Colon (tissue), 2 donors: ENCODE results near the gene NFIX.

Experiments used
- FAIRE-seq: peaks from 2 replicates; lab custom pipeline; 2012; peaks lifted over from hg19 to GRCh38; lab: Jason Lieb, UNC
- donor health status: control.
- donor health status: control.

NFIX gene

DNA sequence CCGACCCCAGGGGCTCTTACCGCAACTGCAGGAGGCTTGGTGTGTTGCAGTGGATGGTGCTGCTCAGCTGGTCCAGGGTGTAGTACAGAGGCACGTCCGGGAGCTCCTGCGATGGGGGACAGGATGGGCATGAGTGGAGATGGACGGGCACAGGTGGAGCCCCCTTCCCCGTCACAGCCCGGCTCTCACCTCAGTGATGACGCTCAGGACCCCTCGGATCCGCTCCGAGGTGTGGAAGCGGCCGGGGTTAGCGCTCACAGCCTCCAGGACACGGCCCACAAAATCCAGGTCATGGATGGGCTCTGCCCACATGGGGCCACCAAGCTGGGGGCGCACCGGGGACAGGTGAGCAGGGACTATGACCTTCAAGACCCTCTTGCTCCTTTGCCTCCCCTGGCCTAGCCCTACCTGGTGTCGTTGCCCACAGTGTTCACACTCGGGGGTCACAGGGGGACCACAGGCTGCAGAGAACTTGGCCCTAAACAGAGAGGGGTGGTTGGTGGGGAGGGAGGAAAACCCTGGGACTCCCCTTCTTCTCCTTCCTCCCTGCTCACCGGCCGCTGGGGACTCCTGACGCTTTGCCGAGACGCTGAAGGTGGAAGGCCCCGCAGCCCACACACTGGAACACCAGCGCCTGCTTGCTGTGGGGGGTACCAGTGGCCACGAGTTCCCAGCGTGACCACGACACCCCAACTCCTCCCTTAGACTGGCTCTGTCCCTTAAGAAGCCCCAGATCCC, 114.3 kb downstream of the NFIX start:
- no peak for FAIRE-seq

DNA sequence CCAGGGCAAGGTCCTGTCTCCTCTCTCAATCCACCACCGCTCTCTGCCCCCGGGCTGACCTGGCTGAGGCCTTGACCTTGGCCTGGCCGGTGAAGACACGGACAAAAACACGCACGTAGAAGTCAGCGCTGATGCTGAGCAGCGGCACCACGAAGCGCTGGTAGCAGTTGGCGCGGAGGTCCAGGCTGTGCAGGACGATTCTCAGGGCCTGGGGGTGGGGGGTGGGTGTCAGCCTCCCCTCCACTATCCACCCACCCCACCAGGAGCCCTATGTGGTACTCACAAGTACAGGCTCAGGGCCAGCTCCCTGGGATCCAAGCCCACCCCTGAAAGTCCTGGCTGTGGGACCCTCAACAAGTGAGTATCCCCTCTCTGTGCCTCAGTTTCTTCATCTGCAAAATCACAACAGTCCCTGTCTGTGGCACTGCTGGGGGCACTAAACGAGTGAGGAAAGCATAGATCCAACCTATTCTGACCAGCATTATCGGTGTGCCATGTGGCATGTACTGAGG, 114.9 kb downstream of the NFIX start:
- FAIRE-seq, result no peak

DNA sequence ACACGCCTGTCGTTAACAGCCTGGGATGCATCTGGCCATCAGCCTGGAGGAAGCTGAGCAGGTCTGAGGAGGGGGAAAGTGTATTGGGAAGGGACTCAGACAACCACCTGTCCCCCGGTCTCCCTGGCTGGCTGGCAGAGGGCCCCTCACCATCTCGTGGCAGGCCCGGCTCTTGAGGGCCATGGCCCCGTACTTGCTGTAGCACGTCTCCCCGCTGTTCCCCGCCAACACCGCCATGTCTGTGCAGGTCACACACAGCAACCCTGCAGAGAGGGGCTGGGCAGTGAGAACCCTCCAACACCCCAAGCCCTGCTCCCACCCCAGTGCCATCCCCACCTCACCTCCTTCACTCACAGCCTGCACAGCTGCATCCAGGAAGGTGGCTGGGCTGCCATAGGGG, 117.3 kb downstream of the NFIX start:
- FAIRE-seq, result no peak

DNA sequence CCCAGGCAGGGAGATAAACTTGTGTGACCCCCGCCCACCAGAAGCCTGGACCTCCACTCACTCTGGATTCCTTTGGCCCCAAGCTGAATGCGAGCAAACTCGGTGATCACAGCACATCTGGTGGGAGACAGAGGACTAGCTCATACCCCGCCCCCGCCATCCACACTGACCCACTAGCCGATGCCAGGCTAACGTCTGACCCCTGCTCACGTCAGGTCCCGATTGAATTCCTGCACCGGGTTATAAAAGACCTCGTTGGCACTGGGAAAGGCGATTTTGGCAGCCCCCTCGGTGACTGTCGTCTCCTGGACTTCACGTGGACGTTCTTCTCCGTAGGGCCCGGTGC, 120.6 kb downstream of the NFIX start:
- no peak for FAIRE-seq

DNA sequence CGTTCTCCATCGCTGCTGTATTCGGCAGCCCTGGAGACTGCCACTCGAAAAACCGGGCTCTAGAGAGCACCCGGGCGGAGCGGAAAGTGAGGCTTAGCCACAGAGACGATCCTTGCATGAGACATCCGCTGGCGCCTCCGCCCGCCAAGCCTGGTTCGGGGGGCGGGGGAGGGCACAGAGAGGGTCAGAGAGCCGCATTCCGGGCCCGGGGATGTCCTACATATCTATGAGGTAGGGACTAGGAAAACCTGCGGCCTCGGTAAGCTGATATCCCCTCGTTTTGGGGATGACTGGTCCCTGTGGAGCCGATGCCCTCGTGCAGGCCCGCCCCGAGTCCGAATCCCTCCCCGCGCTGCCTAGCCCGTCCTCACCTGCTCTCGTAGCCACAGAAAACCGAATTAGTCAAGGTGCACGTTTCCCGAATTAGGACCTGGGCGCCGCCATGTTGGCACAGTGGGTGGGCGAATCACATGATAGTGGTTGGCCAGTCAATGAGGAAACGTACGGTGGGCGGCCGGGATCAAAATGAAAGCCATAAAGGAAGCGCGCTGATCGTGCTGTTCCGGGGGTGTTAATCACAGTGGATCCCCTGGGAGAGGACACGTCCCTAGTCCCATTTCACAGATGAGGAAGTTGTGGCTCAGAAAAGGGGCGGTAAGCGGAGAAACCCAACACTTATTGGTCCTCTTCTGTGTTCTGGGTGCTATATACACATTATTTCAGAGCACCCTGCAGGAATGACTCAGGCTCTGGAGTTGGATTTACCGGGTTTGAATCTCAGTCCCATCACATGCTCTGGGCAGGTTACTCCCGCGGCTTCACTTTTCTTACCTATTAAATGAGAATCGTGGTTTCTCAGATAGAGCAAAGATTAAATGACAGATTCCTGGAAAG, 121.3 kb downstream of the NFIX start, which contains the start of gene TRMT1:
Gene TRMT1, minus strand, starts transcription at position 459 of the 894 bp plus-strand sequence. Its CDS starts 341 bp downstream, at position 118.
- no peak for FAIRE-seq

DNA sequence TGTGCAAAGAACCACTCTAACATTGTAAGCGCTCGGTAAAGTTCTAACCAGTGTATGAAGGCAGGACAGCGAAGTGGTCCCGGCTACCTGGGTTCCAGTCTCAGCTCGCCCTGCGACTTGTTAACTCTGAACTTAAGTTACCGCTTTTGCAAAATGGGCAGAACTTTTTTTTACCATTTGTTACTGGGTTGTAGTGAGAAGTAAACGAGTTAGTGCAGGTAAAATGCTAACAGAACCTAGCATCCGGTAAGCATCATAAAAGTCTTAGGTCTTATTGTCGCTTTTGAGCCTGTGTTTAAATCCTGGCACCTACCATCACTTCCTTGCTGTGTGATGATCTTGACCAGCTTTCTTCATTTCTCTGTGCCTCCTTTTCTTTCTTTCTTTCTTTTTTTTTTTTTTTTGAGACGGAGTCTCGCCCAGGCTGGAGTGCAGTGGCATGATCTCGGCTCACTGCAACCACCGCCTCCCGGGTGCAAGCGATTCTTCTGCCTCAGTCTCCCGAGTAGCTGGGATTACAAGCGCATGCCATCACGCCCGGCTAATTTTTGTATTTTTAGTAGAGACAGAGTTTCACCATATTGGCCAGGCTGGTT, 122.0 kb downstream of the NFIX start:
- no peak for FAIRE-seq

DNA sequence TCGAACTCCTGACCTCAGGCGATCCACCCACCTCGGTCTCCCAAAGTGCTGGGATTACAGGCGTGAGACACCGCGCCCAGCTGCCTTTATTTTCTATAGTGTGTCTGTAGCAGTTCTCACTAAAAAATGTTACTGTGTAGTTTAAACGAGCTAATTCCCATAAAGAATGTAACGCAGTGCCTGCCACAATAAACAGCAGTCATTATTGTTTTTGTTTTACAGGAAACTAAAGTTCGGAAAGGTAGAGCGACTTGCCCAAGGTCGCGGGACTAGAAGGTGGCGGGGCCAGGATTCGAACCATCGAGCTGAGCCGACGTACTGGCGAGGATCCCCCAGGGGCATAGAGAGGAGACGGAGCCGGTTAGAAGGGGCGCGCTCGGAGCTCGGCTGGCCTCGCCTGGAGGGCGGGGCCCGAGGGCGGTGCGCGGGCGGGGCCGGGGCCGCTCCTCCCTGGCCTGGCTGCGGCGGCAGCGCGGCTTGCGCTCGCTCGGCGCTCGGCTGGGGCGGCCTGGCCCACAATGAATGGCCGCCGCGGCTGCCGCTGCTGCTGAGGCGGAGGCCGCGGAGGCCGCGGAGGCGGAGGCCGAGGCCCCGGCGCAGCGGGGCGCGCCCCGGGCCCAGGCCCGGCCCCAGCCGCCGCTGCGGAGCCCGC, 122.6 kb downstream of the NFIX start, which contains the start of gene NACC1:
Gene NACC1, plus strand, starts transcription at position 493 of the 652 bp plus-strand sequence. CDS start 16,944 bp downstream, outside the sequence.
- no peak for FAIRE-seq

DNA sequence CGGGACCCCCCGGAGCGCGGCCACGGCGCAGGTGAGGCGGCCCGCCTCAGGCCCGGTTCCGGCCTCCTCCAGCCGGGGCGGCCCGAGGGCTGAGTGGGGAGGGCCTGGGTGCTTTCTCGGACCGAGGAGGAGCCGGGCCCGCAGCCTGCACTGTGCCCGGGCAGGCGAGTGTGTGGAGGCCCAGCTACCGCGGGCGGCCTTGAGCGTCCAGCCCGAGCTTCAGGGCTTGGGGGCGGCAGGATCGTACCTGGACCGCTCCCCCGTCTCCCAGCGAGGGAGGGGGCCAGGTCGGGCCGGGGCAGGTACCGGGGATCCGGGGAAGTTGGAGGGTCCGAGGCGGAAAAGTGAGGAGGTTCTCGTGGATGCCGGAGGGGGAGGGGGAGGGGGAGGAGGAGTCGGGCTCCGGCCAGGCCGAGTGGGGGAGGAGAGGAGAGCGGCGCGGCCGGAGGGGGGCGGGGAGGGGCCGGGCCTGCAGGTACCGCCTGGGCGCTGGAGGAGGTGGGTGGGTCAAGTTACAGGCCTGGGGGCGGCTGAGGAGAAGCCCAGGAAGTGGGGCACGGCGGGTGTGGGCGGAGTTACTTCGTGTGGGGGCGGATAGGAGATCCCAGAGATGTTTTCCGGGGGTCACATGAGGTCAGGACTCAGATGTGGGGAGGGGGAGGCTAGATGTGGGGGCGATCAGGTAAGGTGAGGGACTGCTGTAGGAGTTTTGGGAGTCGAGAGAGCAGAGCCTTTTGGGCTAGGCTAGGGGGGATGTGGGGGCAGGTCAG, 123.3 kb downstream of the NFIX start:
- FAIRE-seq, result no peak

DNA sequence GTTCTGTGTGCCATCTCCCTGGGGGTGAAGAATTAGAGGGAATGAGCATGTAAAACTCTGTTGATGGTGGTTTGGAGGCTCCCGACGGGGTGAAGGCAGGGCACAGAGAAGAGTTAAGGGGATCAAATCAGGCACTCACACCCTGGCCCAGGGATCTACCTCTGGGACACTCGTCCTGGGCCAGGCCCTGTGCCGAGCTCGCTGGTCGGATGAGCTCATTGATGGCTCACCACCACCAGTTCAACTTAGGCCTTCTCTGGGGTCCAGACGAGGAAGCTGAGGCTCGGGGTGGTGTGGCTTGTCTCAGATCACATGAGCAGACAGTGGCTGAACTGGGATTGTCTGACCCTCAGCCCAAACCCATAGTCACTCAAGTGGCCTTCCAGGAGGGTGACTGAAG, 124.4 kb downstream of the NFIX start:
- FAIRE-seq, result no peak

DNA sequence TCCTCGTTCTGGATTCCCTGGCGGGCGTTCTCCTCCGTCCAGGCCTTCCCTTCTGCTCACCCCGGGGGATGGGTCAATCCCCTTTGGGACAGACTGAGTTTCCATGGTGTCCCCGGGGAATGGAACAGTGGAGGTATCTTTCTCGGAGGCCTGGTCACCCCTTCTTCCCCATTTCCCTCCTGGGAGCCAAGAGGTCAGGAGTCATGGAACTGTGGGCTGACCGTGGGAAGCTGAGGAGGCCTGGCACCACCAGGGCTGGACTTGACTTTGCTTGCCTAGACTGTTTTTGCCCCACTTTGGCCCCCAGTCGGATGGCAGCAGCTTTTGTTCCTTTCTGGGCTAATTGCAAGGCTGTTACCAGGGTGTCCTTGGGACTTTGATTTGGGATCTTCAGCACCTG, 124.8 kb downstream of the NFIX start:
- FAIRE-seq, result no peak

DNA sequence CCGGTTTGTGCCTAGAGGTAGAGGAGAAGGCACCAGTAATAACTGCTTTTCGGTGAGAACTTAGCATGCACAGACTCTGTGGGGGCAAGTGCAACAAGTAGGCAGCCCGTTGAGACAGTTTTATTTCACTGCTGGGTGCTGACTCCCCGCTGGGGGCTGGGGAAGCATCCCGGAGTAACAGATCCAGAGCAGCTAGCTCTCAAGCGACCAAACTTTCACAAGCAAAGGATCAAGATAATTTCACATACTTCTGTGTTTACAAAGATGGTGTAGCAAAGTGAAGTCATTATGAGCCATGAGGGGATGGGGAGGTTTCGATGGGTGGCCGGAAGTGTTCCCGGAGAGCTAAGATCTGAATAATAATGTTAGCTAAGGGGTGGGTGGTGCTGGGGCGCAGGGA, 125.5 kb downstream of the NFIX start:
- FAIRE-seq, result no peak

DNA sequence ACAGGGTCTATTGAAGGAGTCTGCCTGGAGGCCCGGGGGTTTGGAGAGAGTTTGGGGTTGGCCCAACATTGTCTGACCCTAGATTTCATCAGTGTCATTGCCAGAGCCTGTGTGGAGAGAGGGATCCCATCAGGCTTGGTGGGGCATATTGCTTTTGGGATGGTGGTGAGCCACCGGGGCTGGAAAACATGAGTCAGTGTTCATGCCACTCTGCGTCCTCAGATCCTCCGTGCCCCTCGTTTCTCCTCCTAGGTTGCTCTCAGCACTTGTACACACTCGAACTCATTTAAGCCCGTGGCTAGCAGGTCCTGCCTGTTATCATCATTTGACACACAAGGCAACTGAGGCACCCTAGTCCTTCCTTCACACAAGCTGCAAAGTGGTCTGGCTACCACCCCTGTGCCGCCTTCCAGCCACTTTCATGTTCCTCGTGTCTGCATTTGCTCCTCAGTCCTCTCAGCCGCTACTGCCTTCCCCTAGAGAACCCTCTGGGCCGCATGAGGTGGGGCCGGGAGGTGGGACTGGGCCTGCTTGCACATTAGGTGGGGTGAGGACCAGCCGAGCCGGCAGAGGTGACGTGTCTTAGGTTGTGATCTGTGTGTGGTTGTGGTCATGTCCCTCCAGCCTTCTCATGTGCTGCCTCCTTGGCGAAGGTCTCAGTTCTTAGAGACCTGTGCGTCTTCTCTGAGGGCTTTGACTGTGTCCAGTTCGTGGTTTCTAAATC, 126.4 kb downstream of the NFIX start:
- FAIRE-seq, result no peak

DNA sequence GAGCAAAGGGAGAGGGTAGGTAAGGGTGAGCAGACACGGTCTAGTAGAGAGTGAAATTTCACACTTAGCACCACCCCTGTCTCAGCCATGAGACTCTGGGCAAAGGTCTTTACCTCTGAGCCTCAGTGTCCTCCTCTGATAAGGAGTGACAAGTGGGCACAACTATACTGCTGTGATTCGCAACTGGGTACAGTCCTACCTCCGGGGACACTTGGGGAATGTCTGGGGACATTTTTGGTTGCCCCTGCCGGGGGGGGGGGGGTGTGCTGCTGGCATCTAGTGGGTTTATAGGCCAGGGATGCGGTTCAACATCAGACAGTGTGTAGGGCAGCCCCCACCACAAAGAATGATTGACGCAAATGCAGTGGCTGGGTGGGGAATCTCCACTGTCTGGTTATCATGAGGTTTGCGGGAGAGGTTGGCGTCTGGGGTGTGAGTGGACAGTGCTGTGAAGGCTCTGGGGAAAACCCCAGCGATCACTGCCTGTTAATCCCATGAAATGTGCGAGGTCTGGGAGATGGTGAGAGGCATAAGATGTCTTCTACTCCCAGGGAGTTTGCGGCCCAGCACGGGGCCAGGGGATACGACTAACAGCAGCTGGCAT, 127.1 kb downstream of the NFIX start:
- no peak for FAIRE-seq

DNA sequence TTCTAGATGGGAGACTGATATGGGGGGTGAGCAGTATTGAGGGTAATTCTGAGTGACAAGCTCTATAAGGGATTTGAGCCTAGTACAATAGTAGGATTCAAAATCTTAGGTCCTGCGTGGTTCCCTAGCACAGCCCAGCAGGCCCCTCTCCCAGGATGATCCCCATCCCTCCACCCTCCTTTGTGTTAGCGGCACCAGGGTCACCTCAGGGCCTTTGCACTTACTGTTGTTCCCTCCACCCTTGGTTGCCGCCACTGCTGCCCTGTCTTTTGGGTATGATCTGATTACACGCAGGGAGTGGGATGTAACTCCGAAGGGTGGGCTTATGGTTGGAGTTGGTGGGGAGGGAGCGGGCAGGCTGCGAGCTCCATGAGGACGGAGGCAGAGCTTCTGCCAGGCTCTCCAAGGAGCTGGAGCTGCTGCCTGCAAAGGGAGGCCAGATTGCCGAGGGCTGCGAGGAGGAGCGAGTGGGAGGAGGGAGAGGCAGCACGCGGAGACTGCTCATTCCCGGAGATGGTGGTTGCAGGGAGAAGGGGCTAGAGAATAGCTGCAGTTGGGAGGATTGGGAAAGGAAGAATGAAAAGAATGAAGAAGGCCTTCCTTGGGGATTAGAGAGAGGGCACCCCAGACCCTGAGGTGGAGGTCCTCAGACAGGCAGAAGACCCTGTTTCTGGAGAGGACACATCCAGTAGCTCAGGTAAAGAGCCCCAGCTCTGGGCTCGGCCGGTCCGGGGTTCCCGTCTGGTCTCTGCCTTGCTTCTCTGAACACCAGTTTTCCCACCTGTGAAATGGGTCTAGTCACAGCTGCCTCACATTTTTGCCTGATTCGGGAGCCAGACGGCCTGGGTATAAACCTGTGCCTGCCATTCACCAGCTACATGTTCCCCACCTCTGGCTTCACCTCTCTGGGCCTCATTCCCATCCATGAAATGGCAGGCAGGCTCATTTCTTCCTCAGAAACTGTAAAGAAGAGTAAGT, 128.0 kb downstream of the NFIX start:
- FAIRE-seq, result no peak

DNA sequence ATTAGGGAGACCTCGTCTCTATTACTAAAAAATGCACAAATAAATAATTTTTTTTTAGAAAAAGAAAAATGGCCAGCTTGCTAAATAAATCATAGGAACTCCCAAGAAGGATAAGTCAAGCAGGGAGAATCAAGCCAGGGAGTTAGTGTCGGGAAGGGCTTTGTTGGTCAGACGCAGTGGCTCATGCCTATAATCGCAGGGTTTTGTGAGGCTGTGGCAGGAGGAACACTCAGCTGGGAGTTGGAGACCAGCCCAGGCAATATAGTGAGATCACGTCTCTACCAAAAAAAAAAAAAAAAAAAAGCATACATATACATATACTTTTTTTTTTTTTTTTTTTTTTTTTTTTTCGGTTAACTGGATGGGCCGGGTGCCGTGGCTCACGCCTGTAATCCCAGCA, 131.8 kb downstream of the NFIX start:
- no peak for FAIRE-seq

DNA sequence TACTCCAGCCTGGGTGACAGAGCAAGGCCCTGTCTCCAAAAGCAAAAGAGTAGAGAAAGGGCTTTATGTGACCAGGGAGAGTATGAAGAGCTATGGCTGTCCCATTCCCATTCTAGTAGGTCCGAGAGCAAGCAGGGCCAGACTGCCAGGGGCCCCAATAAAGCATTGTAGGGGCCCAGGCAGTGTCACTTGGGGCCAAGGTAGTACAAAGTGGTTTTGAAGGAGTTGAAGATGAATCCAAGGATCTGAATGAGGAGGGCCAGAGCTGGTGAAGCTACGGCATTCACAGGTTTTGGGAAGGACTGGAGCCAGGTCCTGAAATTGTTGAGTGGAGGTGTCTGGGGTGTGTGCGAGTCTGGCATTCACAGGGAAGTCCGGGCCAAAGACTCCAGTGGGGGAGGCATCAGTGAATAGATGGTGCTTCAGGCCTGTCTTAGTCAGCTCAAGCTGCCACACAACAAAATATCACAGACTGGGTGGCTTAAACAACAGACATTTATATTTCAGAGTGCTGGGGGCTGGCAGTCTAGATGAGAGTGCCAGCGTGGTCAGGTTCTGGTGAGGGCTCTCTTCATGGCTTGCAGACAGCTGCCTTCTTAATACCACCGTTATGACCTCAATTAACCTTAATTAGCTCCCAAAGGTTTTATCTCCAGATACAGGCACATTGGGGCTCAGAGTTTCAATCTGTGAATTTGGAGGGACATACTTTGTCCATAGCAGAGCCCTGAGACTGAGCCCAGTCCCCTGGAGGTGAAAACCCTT, 132.7 kb downstream of the NFIX start:
- FAIRE-seq, result no peak

DNA sequence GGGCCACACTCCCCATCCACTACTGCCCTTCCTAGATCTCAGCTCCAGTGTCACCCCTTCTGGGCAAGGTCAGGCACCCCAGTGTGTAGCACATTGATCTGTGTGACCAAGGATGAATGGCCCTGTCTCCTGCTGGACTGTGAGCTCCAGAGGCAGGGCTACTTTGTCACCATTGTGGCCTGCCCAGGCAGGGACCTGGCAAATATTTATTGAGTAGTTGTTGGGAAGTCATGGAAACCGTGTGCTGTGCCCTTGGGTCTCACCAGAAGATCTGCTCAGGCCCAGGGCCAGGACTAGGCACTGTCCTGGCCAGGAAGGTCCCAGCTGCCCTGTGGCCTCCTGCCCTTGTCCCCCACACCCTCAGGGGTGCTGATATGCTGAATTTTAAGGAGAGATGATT, 133.3 kb downstream of the NFIX start:
- no peak for FAIRE-seq

DNA sequence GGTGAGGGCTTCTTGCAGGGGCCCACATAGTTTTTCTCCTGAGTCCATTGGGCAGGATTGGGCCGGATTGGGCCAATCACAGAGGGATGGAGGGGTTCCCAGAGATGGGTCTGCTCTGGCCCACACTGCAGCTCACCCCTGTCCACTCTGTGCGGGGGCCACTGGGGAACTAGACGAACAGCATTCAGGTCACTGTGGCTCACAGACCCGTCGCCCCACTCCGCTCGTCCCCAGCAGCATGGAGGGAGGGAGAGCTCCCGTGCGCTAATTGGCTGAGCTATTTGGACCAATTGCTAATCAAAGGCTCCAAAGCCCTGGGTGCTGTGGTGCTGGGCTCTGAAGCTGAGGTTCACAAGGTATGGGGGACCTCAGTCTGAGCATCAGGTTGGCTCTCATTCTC, 134.1 kb downstream of the NFIX start:
- no peak for FAIRE-seq
